ENCODE results near the gene COL24A1. TPM values are rescaled to one million over a fixed set of nuclear protein-coding genes. Genes with fewer than 3 reads are reported as not detected.

Gene COL24A1
- total RNA-seq, 1 donor, result 3.9 TPM

DNA sequence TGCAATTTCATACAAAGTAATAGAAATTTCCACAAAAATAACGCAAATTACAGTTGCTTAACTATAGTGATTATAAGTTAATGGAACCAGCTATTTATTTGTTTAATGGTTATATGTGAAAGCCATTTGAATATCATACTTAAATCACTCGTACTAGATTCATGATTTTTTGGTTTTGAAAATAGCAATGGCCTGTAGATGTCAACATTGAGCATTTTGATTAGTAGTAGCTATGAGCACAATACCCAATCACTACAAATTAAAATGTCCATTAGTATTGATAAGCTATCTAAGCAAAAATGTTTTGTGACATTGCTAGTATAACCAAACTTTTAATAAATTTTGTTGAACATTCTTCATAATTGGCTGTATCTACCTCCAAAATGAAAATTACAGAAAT, 10.0 kb downstream of the COL24A1 start:
- TF ChIP-seq, protein P1, sequence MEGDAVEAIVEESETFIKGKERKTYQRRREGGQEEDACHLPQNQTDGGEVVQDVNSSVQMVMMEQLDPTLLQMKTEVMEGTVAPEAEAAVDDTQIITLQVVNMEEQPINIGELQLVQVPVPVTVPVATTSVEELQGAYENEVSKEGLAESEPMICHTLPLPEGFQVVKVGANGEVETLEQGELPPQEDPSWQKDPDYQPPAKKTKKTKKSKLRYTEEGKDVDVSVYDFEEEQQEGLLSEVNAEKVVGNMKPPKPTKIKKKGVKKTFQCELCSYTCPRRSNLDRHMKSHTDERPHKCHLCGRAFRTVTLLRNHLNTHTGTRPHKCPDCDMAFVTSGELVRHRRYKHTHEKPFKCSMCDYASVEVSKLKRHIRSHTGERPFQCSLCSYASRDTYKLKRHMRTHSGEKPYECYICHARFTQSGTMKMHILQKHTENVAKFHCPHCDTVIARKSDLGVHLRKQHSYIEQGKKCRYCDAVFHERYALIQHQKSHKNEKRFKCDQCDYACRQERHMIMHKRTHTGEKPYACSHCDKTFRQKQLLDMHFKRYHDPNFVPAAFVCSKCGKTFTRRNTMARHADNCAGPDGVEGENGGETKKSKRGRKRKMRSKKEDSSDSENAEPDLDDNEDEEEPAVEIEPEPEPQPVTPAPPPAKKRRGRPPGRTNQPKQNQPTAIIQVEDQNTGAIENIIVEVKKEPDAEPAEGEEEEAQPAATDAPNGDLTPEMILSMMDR (IDR thresholded peaks at IDR 0.05; ENCODE audit: insufficient read depth, low read depth, low read length), result no peak
- DNase-seq (ENCODE audit: low read depth), result no peak

DNA sequence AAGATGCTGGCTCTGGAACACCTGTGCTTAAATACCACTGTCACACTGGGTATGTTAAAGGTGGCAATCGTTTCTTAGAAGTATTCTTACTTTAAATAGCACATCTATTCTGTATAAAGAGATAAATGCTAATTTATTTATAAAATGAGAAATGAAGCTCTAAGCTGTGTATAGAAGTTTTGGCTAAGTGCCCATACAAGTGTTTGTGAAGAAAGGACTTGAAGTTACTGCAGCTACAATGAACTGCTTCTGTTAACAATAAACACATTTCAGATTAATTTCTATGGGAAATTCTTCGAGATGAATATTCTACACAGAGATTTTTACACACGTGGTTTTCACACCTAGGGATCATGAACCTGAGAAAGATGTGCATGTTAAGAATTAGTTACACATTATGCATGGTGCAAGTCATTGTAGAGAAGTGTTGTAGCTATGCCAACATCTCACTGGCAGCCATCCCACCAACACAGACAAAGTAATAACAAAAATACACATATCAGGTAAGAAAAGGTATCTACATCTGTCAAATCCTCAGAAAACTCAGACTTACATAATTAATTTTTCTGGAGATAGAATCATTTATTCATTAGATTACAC, 16.2 kb downstream of the COL24A1 start:
- TF ChIP-seq, protein P1 (IDR thresholded peaks at IDR 0.05; ENCODE audit: insufficient read depth, low read depth, low read length), result no peak
- no peak overlapping the region for H3K4me3 ChIP-seq (ENCODE audit: low read depth, low read length)

More for the DNA sequence above, 10.0 kb downstream of the COL24A1 start:
- no peak overlapping the region for H3K4me3 ChIP-seq (ENCODE audit: low read depth, low read length)

GRCh38 chr1:86138746-86139145, 17.8 kb downstream of the COL24A1 start:
- H3K4me3 ChIP-seq (ENCODE audit: low read depth, low read length), result no peak overlapping the region
- TF ChIP-seq, protein P1 (IDR thresholded peaks at IDR 0.05; ENCODE audit: insufficient read depth, low read depth, low read length), result no peak
- no peak for DNase-seq (ENCODE audit: low read depth)

More for the DNA sequence above, 16.2 kb downstream of the COL24A1 start:
- DNase-seq (ENCODE audit: low read depth), result no peak

- DNase-seq (ENCODE audit: low read depth), result peak; percentile 23
- TF ChIP-seq, protein P1 (IDR thresholded peaks at IDR 0.05; ENCODE audit: insufficient read depth, low read depth, low read length), result no peak
- no peak overlapping the region for H3K4me3 ChIP-seq (ENCODE audit: low read depth, low read length)
Measured at GRCh38 chr1:86137436-86137835, 19.1 kb downstream of the COL24A1 start.

DNA sequence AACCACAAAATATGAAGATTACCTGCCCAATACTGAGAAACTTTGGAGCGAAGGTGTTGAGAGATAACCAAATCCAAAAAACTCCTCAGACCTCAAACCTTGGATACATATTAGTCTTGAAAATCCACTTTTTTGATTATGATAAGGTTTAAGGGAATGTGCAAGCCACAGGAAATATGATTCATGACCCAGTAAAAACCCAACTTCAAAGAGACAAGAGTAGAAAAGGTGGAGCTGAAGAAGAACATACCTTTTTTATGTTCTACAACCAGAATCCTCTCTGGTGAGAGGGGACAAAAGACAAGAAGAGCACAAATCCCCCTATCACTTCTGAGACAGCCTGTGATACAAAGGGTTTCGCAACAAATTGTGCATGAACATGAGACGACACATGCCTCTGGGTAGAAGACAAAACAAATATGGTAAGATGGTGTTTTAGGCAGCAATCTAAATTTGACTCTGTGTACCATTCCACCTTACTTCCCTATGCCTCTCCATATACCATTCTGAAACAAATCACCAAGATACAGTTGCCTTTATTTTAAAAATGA, 37.3 kb downstream of the COL24A1 start:
- TF ChIP-seq, protein P1 (IDR thresholded peaks at IDR 0.05; ENCODE audit: insufficient read depth, low read depth, low read length), result no peak
- no peak overlapping the region for H3K4me3 ChIP-seq (ENCODE audit: low read depth, low read length)
- DNase-seq (ENCODE audit: low read depth), result peak; percentile 16

DNA sequence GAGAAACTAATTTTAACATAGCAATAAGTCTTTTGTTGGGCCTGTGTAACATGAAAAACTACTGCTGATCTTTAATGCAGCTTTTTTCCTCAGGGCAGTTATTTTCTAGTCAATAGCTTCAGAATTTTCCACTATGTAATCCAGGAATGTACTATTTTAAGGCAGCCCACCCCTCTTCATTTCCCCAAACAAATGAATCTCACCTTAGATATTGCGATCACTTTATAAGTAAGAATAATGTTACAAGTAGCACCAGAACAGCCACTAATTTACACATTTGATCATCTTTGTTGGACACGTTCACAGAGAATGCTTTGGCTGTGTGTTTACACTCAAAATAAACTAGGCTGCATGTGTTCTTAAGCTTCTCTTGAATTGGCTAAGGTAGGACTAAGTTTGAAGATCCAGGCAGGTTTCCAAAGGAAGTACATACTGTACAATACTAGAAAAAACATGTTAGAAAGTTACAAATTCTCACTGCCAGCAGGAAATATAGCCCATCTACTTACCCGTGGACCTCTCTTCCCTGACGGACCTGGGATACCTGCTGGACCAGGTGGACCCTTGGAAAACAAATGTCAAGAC, 41.7 kb downstream of the COL24A1 start:
- DNase-seq (ENCODE audit: low read depth), result no peak
- no peak overlapping the region for H3K4me3 ChIP-seq (ENCODE audit: low read depth, low read length)

More for the DNA sequence above, 41.7 kb downstream of the COL24A1 start:
- TF ChIP-seq, protein P1 (IDR thresholded peaks at IDR 0.05; ENCODE audit: insufficient read depth, low read depth, low read length), result no peak
